HepG2 (cell line): Measurements from ENCODE around the gene TMEM209. TPM values are rescaled to one million over a fixed set of nuclear protein-coding genes. Genes with fewer than 3 reads are reported as not detected.
A peak's percentile ranks its signal among the peaks of the same experiment; 100 is the strongest.

Source experiments
- CENPBD1 ChIP-seq: sonication (generic); formaldehyde crosslinking; IDR thresholded peaks from 2 replicates; pipeline ENCODE4 v1.8.0; 2022; ENCODE audit warnings: missing genetic modification reagents, low read depth, mild to moderate bottlenecking, borderline replicate concordance
- GMEB2 ChIP-seq: IDR thresholded peaks from 2 replicates; pipeline ENCODE4 v1.6.1; 2016; ENCODE audit warnings: missing biosample characterization, missing genetic modification reagents, low read depth
- KMT2B ChIP-seq: IDR thresholded peaks from 2 replicates; pipeline ENCODE4 v1.6.1; 2016; ENCODE audit warnings: missing genetic modification reagents, missing compliant biosample characterization
- MAX ChIP-seq: IDR thresholded peaks from 2 replicates; pipeline ENCODE4 v1.6.1; 2012; ENCODE audit warnings: inconsistent platforms
- MIXL1 ChIP-seq: IDR thresholded peaks from 2 replicates; pipeline ENCODE4 v1.6.1; 2016
- PHB2 ChIP-seq: fragments of 450-650 bp; IDR thresholded peaks from 2 replicates; pipeline ENCODE4 v1.6.1; 2018; ENCODE audit not compliant: partially characterized antibody
- REST ChIP-seq, 2 experiments: IDR thresholded peaks; 2 replicates each; pipeline ENCODE4 v1.6.1; 2011 to 2012; ENCODE audit warnings: low read length in 2 of 2, borderline replicate concordance in 1 of 2, low read depth in 1 of 2, mild to moderate bottlenecking in 1 of 2, moderate library complexity in 1 of 2
- RXRB ChIP-seq: IDR thresholded peaks from 2 replicates; pipeline ENCODE4 v1.6.1; 2016; ENCODE audit warnings: borderline replicate concordance, missing genetic modification reagents, missing compliant biosample characterization
- TEF ChIP-seq: sonication (generic); formaldehyde crosslinking; IDR thresholded peaks from 2 replicates; pipeline ENCODE4 v1.5.0; 2020; ENCODE audit warnings: missing genetic modification reagents
- ZFP36 ChIP-seq: fragments of 150-350 bp; IDR thresholded peaks from 2 replicates; pipeline ENCODE4 v1.6.1; 2018; ENCODE audit warnings: borderline replicate concordance, low read length, low read depth; ENCODE audit not compliant: partially characterized antibody
- ZNF225 ChIP-seq: sonication (generic); formaldehyde crosslinking; IDR thresholded peaks from 2 replicates; pipeline ENCODE4 v1.4.0; 2020; ENCODE audit warnings: mild to moderate bottlenecking, missing genetic modification reagents
- ZSCAN31 ChIP-seq: sonication (generic); formaldehyde crosslinking; IDR thresholded peaks from 2 replicates; pipeline ENCODE4 v1.5.0; 2020; ENCODE audit warnings: low read depth, mild to moderate bottlenecking, missing genetic modification reagents
- polyA plus RNA-seq, 8 experiments: library from polyadenylated mRNA; depleted of rRNA in 3 of 8; stranded (reverse) in 7 of 8; unstranded in 1 of 8; fragments of >200 nt; fragmentation: Illumina TruSeq in 4 of 8; extraction: Trizol in 4 of 8; gene quantifications; 2 replicates each; pipeline versions ENCODE4 v1.2.1 to v1.2.3, GENCODE V29; 2011 to 2016; ENCODE audit warnings: low read depth in 4 of 8, missing spikeins in 1 of 8, mixed read lengths in 1 of 8; ENCODE audit not compliant: insufficient read depth in 1 of 8
- total RNA-seq, 5 experiments: library from RNA; depleted of rRNA; stranded (reverse); fragments of >200 nt; fragmentation: Illumina TruSeq; extraction: Trizol; gene quantifications; 2 replicates each; pipeline ENCODE4 v1.2.3, GENCODE V29; 2016; ENCODE audit warnings: low read depth in 1 of 5

The TMEM209 gene
- total and polyA plus RNA-seq, 2 of the 13 experiments (the other 11 are each of a cell fraction or from before 2014, with no cell fraction given) = 14.5 to 15.6 TPM

- TF ChIP-seq GMEB2 (no peak), ZSCAN31 (CRISPR knock-in tag) (peak; percentile 77), ZFP36 (no peak), MAX (peak; percentile 70), TEF (peak; percentile 59; the same call in 1 of the 2 replicates), RXRB (CRISPR knock-in tag) (no peak), PHB2 (no peak), REST (IDR thresholded peaks at IDR 0.05; ENCODE audit: borderline replicate concordance in 1 of 2, low read depth in 1 of 2, low read length in 2 of 2) (peak in 1 of 2 experiments; percentile 51; a peak in 1 of 4 replicates), CENPBD1 (CRISPR knock-in tag) (no peak), ZNF225 (CRISPR knock-in tag) (peak; percentile 86; the same call in 1 of the 2 replicates), KMT2B (CRISPR knock-in tag) (peak; percentile 90), MIXL1 (CRISPR knock-in tag) (peak; percentile 60; the same call in 1 of the 2 replicates)
These were observed at the start of gene TMEM209 (continued) for GRCh38 chr7:130205084-130205947.
